GM18517 (cell line): Measurements from ENCODE around the gene ARNT2.
"Not testable (repeated sequence)": the region's sequence is repeated elsewhere in the genome, so short reads cannot be mapped to it uniquely, and the experiment has no call there.

Source experiments
- ATAC-seq: cut with Tn5 transposase; IDR thresholded peaks from one replicate; pipeline ENCODE4 v1.9.1; 2021; ENCODE audit warnings: mild to moderate bottlenecking, moderate library complexity; ENCODE audit not compliant: unreplicated experiment

The ARNT2 gene

GRCh38 chr15:80404057-80404760 lies at the start of gene ARNT2:
Gene ARNT2, plus strand, starts transcription at chr15:80404382. Its CDS starts 134 bp downstream, at chr15:80404516.
- ATAC-seq = no peak

GRCh38 chr15:80367094-80367493 lies 37.1 kb upstream of the ARNT2 start:
- ATAC-seq = no peak

GRCh38 chr15:80367661-80368060 lies 36.5 kb upstream of the ARNT2 start:
- no peak for ATAC-seq

- ATAC-seq = no peak
These were observed 32.3 kb upstream of the ARNT2 start for GRCh38 chr15:80371924-80372323.

- no peak for ATAC-seq
These were observed 29.7 kb upstream of the ARNT2 start for GRCh38 chr15:80374441-80374840.

GRCh38 chr15:80375968-80376891 lies 28.0 kb upstream of the ARNT2 start:
- no peak for ATAC-seq

- ATAC-seq = no peak
These were observed 24.5 kb upstream of the ARNT2 start for GRCh38 chr15:80379693-80380092.

- no peak for ATAC-seq
These were observed 24.0 kb upstream of the ARNT2 start for GRCh38 chr15:80380154-80380553.

- no peak for ATAC-seq
These were observed 21.9 kb upstream of the ARNT2 start for GRCh38 chr15:80382285-80382684.

GRCh38 chr15:80384432-80384831 lies 19.8 kb upstream of the ARNT2 start:
- ATAC-seq = no peak

GRCh38 chr15:80386151-80386550 lies 18.0 kb upstream of the ARNT2 start:
- no peak for ATAC-seq

- no peak for ATAC-seq
These were observed 15.9 kb upstream of the ARNT2 start for GRCh38 chr15:80388326-80388725.

- no peak for ATAC-seq
These were observed 14.8 kb upstream of the ARNT2 start for GRCh38 chr15:80389370-80389769.

GRCh38 chr15:80390942-80391341 lies 13.2 kb upstream of the ARNT2 start:
- ATAC-seq = not testable (repeated sequence)

- ATAC-seq = no peak
These were observed 8.6 kb upstream of the ARNT2 start for GRCh38 chr15:80395616-80396015.

GRCh38 chr15:80396096-80396495 lies 8.1 kb upstream of the ARNT2 start:
- ATAC-seq = no peak

GRCh38 chr15:80399508-80399907 lies 4.7 kb upstream of the ARNT2 start:
- no peak for ATAC-seq

- ATAC-seq = no peak
These were observed 2.7 kb upstream of the ARNT2 start for GRCh38 chr15:80401456-80401855.

GRCh38 chr15:80402339-80402738 lies 1.8 kb upstream of the ARNT2 start:
- no peak for ATAC-seq

GRCh38 chr15:80403712-80404056 lies 498 bp upstream of the ARNT2 start:
- ATAC-seq = no peak

- ATAC-seq = no peak
These were observed 775 bp downstream of the ARNT2 start for GRCh38 chr15:80404761-80405553.

GRCh38 chr15:80405554-80405850 lies 1.3 kb downstream of the ARNT2 start:
- ATAC-seq = no peak
